ENCODE data around the gene CLIC6. TPM values are rescaled to one million over a fixed set of nuclear protein-coding genes. Genes with fewer than 3 reads are reported as not detected.

CLIC6 gene
- total RNA-seq, 1 experiment from 2014 or later, result 0.24 TPM

GRCh38 chr21:34673006-34673405 lies 4.2 kb downstream of the CLIC6 start:
- Mint-ChIP-seq H3K4me3 (ENCODE audit: low read depth, unreplicated experiment) (no peak overlapping the region), H3K27me3 (ENCODE audit: unreplicated experiment) (peaks cover 25% of the 10 kb centered on the region)

GRCh38 chr21:34674468-34674867 lies 5.7 kb downstream of the CLIC6 start:
- no TSS peak for BruUV-seq (replicated peaks)
- no peak for TF ChIP-seq CTCF (IDR thresholded peaks at IDR 0.05; ENCODE audit: unreplicated experiment)
- Mint-ChIP-seq H3K4me3 (ENCODE audit: low read depth, unreplicated experiment) (no peak overlapping the region), H3K36me3 (ENCODE audit: insufficient read depth, unreplicated experiment) (peaks cover 4% of the 10 kb centered on the region), H3K4me1 (ENCODE audit: low read depth, unreplicated experiment) (peaks cover 16% of the 10 kb centered on the region), H3K27me3 (ENCODE audit: unreplicated experiment) (peaks cover 25% of the 10 kb centered on the region), H3K27ac (ENCODE audit: unreplicated experiment) (no peak overlapping the region), H3K9me3 (ENCODE audit: low read depth, unreplicated experiment) (no peaks in the 10 kb centered on the region)
- CTCF ChIA-PET, result interaction anchor here (0.6 kb wide), 1 partner anchor 128 kb away, joined by 3 read pairs; no protein-coding TSS in a partner anchor
- intact Hi-C loops (cut with micrococcal nuclease; ENCODE audit: unreplicated experiment), result no loop called here
- no peak for DNase-seq

More at GRCh38 chr21:34673006-34673405, 4.2 kb downstream of the CLIC6 start:
- Mint-ChIP-seq H3K9me3 (ENCODE audit: low read depth, unreplicated experiment) (no peaks in the 10 kb centered on the region), H3K27ac (ENCODE audit: unreplicated experiment) (no peak overlapping the region), H3K36me3 (ENCODE audit: insufficient read depth, unreplicated experiment) (peaks cover 4% of the 10 kb centered on the region), H3K4me1 (ENCODE audit: low read depth, unreplicated experiment) (peaks cover 16% of the 10 kb centered on the region)
- no TSS peak for BruUV-seq (replicated peaks)
- TF ChIP-seq CTCF (IDR thresholded peaks at IDR 0.05; ENCODE audit: unreplicated experiment), result no peak
- DNase-seq, result no peak
- CTCF ChIA-PET, result no interaction called here
- intact Hi-C loops (cut with micrococcal nuclease; ENCODE audit: unreplicated experiment), result no loop called here

- no peak overlapping the region for H3K27ac Mint-ChIP-seq (ENCODE audit: unreplicated experiment)
- no peaks in the 10 kb centered on the region for H3K9me3 Mint-ChIP-seq (ENCODE audit: low read depth, unreplicated experiment)
- H3K4me3 Mint-ChIP-seq (ENCODE audit: low read depth, unreplicated experiment), result no peak overlapping the region
- TF ChIP-seq CTCF (IDR thresholded peaks at IDR 0.05; ENCODE audit: unreplicated experiment), result no peak
- H3K4me1 Mint-ChIP-seq (ENCODE audit: low read depth, unreplicated experiment), result peaks cover 14% of the 10 kb centered on the region
- BruUV-seq (replicated peaks), result no TSS peak
- peaks cover 21% of the 10 kb centered on the region for H3K27me3 Mint-ChIP-seq (ENCODE audit: unreplicated experiment)
- H3K36me3 Mint-ChIP-seq (ENCODE audit: insufficient read depth, unreplicated experiment), result no peaks in the 10 kb centered on the region
- intact Hi-C loops (cut with micrococcal nuclease; ENCODE audit: unreplicated experiment), result no loop called here
- CTCF ChIA-PET, result interaction anchor here (0.6 kb wide), 1 partner anchor 234 kb away, joined by 4 read pairs; no protein-coding TSS in a partner anchor
- no peak for DNase-seq
These were observed 7.1 kb downstream of the CLIC6 start for GRCh38 chr21:34675871-34676270.

GRCh38 chr21:34679051-34679450 lies 10.3 kb downstream of the CLIC6 start:
- H3K9me3 Mint-ChIP-seq (ENCODE audit: low read depth, unreplicated experiment), result no peaks in the 10 kb centered on the region

More at GRCh38 chr21:34679051-34679450, 10.3 kb downstream of the CLIC6 start:
- TF ChIP-seq CTCF (IDR thresholded peaks at IDR 0.05; ENCODE audit: unreplicated experiment), result no peak
- Mint-ChIP-seq H3K4me1 (ENCODE audit: low read depth, unreplicated experiment) (no peaks in the 10 kb centered on the region), H3K4me3 (ENCODE audit: low read depth, unreplicated experiment) (no peak overlapping the region), H3K27ac (ENCODE audit: unreplicated experiment) (no peak overlapping the region), H3K27me3 (ENCODE audit: unreplicated experiment) (no peaks in the 10 kb centered on the region), H3K36me3 (ENCODE audit: insufficient read depth, unreplicated experiment) (no peaks in the 10 kb centered on the region)
- CTCF ChIA-PET, result no interaction called here
- DNase-seq, result no peak
- intact Hi-C loops (cut with micrococcal nuclease; ENCODE audit: unreplicated experiment), result no loop called here
- no TSS peak for BruUV-seq (replicated peaks)

Data from Calu3 (cell line).